HAP-1 (cell line): ENCODE results near the gene GALP.
A peak's percentile ranks its signal among the peaks of the same experiment; 100 is the strongest.
"Not testable (repeated sequence)": the region's sequence is repeated elsewhere in the genome, so short reads cannot be mapped to it uniquely, and the experiment has no call there.

Experiments used
- DNase-seq, 2 experiments: peaks; one replicate each; pipeline ENCODE4 v3.0.0-alpha.2; 2016 to 2020; ENCODE audit warnings: low spot score in 2 of 2
- H3K27me3 ChIP-seq: fragments of 250-450 bp; sonication (Bioruptor Pico); 2 replicates; pipeline ENCODE4 v1.5.1; 2020; ENCODE audit warnings: low read depth, mild to moderate bottlenecking, moderate library complexity
- H3K36me3 ChIP-seq: fragments of 250-450 bp; sonication (Bioruptor Pico); replicated peaks from 2 replicates; pipeline ENCODE4 v1.5.1; 2020; ENCODE audit warnings: mild to moderate bottlenecking
- H3K4me1 ChIP-seq: fragments of 250-450 bp; sonication (Bioruptor Pico); 2 replicates; pipeline ENCODE4 v1.5.1; 2020; ENCODE audit warnings: mild to moderate bottlenecking
- H3K4me3 ChIP-seq: fragments of 250-450 bp; sonication (Bioruptor Pico); 2 replicates; pipeline ENCODE4 v1.5.1; 2020; ENCODE audit warnings: mild to moderate bottlenecking, moderate library complexity
- H3K9me3 ChIP-seq: fragments of 250-450 bp; sonication (Bioruptor Pico); 2 replicates; pipeline ENCODE4 v1.5.1; 2020; ENCODE audit warnings: mild to moderate bottlenecking, moderate library complexity
- in situ Hi-C: fragments of 300-500 bp; cut with MboI; formaldehyde crosslinking; loops from 3 replicates; pipeline ENCODE4 v1.14.3; 2020; ENCODE audit warnings: low sequenced_read_pairs, inconsistent platforms, mixed read lengths

GALP gene

GRCh38 chr19:56142087-56142787 is 33.6 kb upstream of the GALP start:
- H3K9me3 ChIP-seq = no peaks in the 10 kb centered on the region
- H3K27me3 ChIP-seq = no peaks in the 10 kb centered on the region
- H3K4me3 ChIP-seq = peak overlapping the region; percentile 25
- peaks cover 5% of the 10 kb centered on the region for H3K4me1 ChIP-seq
- no peak for DNase-seq
- no peaks in the 10 kb centered on the region for H3K36me3 ChIP-seq
- in situ Hi-C loops = no loop called here

- peaks cover 5% of the 10 kb centered on the region for H3K4me1 ChIP-seq
- H3K4me3 ChIP-seq = no peak overlapping the region
- H3K9me3 ChIP-seq = no peaks in the 10 kb centered on the region
- DNase-seq = no peak
- in situ Hi-C loops = no loop called here
- H3K36me3 ChIP-seq = 0 out of 2 replicates have a peak, but pooled peaks cover 3% of the 10 kb centered on the region
- H3K27me3 ChIP-seq = no peaks in the 10 kb centered on the region
Observed at GRCh38 chr19:56142897-56143434, 32.8 kb upstream of the GALP start.

GRCh38 chr19:56144376-56144775 is 31.4 kb upstream of the GALP start:
- no peaks in the 10 kb centered on the region for H3K9me3 ChIP-seq
- in situ Hi-C loops = no loop called here
- H3K27me3 ChIP-seq = no peaks in the 10 kb centered on the region
- peaks cover 5% of the 10 kb centered on the region for H3K4me1 ChIP-seq
- H3K4me3 ChIP-seq = no peak overlapping the region
- 0 out of 2 replicates have a peak, but pooled peaks cover 3% of the 10 kb centered on the region for H3K36me3 ChIP-seq
- no peak for DNase-seq

- no peak for DNase-seq
- H3K9me3 ChIP-seq = no peaks in the 10 kb centered on the region
- no peaks in the 10 kb centered on the region for H3K27me3 ChIP-seq
- peaks cover 3% of the 10 kb centered on the region; the same call in 1 of the 2 replicates for H3K36me3 ChIP-seq
- H3K4me1 ChIP-seq = peaks cover 4% of the 10 kb centered on the region
- H3K4me3 ChIP-seq = no peak overlapping the region
- in situ Hi-C loops = no loop called here
Observed at GRCh38 chr19:56144831-56145230, 31.0 kb upstream of the GALP start.

- H3K4me3 ChIP-seq = no peak overlapping the region
- H3K27me3 ChIP-seq = no peaks in the 10 kb centered on the region
- peaks cover 3% of the 10 kb centered on the region; the same call in 1 of the 2 replicates for H3K36me3 ChIP-seq
- no peak for DNase-seq
- H3K9me3 ChIP-seq = no peaks in the 10 kb centered on the region
- in situ Hi-C loops = no loop called here
- no peaks in the 10 kb centered on the region; the same call in 1 of the 2 replicates for H3K4me1 ChIP-seq
Observed at GRCh38 chr19:56145698-56146097, 30.1 kb upstream of the GALP start.

- Histone ChIP-seq H3K9me3 (no peaks in the 10 kb centered on the region), H3K27me3 (no peaks in the 10 kb centered on the region), H3K4me3 (no peak overlapping the region), H3K36me3 (peaks cover 3% of the 10 kb centered on the region; the same call in 1 of the 2 replicates), H3K4me1 (no peaks in the 10 kb centered on the region; the same call in 1 of the 2 replicates)
- DNase-seq = no peak
- in situ Hi-C loops = no loop called here
Observed at GRCh38 chr19:56146904-56147303, 28.9 kb upstream of the GALP start.

GRCh38 chr19:56147307-56147706 is 28.5 kb upstream of the GALP start:
- no peaks in the 10 kb centered on the region for H3K9me3 ChIP-seq
- no peak overlapping the region for H3K4me3 ChIP-seq
- H3K27me3 ChIP-seq = no peaks in the 10 kb centered on the region
- H3K36me3 ChIP-seq = peaks cover 3% of the 10 kb centered on the region; the same call in 1 of the 2 replicates
- DNase-seq = no peak
- in situ Hi-C loops = no loop called here
- H3K4me1 ChIP-seq = no peaks in the 10 kb centered on the region

GRCh38 chr19:56148096-56148495 is 27.7 kb upstream of the GALP start:
- Histone ChIP-seq H3K27me3 (no peaks in the 10 kb centered on the region), H3K9me3 (no peaks in the 10 kb centered on the region), H3K4me1 (no peaks in the 10 kb centered on the region), H3K36me3 (peaks cover 3% of the 10 kb centered on the region; the same call in 1 of the 2 replicates), H3K4me3 (no peak overlapping the region)
- no peak for DNase-seq
- in situ Hi-C loops = no loop called here

- in situ Hi-C loops, DNase-seq: not testable (repeated sequence)
Observed at GRCh38 chr19:56148955-56149655, 26.7 kb upstream of the GALP start.

GRCh38 chr19:56149656-56150038 is 26.2 kb upstream of the GALP start:
- H3K9me3 ChIP-seq = no peaks in the 10 kb centered on the region
- no peak for DNase-seq
- in situ Hi-C loops = no loop called here
- H3K27me3 ChIP-seq = no peaks in the 10 kb centered on the region
- H3K4me3 ChIP-seq = no peak overlapping the region
- H3K36me3 ChIP-seq = peaks cover 3% of the 10 kb centered on the region; the same call in 1 of the 2 replicates
- H3K4me1 ChIP-seq = no peaks in the 10 kb centered on the region

More at GRCh38 chr19:56148955-56149655, 26.7 kb upstream of the GALP start:
- H3K4me1 ChIP-seq, H3K36me3 ChIP-seq, H3K27me3 ChIP-seq, H3K4me3 ChIP-seq, H3K9me3 ChIP-seq: not testable (repeated sequence)

GRCh38 chr19:56150358-56150757 is 25.4 kb upstream of the GALP start:
- H3K36me3 ChIP-seq = peaks cover 3% of the 10 kb centered on the region; the same call in 1 of the 2 replicates
- no peak overlapping the region for H3K4me3 ChIP-seq
- in situ Hi-C loops = no loop called here
- H3K9me3 ChIP-seq = no peaks in the 10 kb centered on the region
- H3K4me1 ChIP-seq = no peaks in the 10 kb centered on the region
- no peaks in the 10 kb centered on the region for H3K27me3 ChIP-seq
- no peak for DNase-seq

- Histone ChIP-seq H3K36me3 (peaks cover 8% of the 10 kb centered on the region; the same call in 1 of the 2 replicates), H3K27me3 (no peaks in the 10 kb centered on the region), H3K4me1 (no peaks in the 10 kb centered on the region), H3K9me3 (no peaks in the 10 kb centered on the region), H3K4me3 (no peak overlapping the region)
- in situ Hi-C loops = no loop called here
- DNase-seq = no peak
Observed at GRCh38 chr19:56152644-56153043, 23.2 kb upstream of the GALP start.

- H3K36me3 ChIP-seq = peaks cover 5% of the 10 kb centered on the region; the same call in 1 of the 2 replicates
- in situ Hi-C loops = no loop called here
- H3K27me3 ChIP-seq = no peaks in the 10 kb centered on the region
- H3K4me1 ChIP-seq = no peaks in the 10 kb centered on the region
- no peak for DNase-seq
- H3K9me3 ChIP-seq = no peaks in the 10 kb centered on the region
- H3K4me3 ChIP-seq = no peak overlapping the region
Observed at GRCh38 chr19:56153507-56153906, 22.3 kb upstream of the GALP start.

GRCh38 chr19:56155124-56155687 is 20.6 kb upstream of the GALP start:
- Histone ChIP-seq H3K36me3 (0 out of 2 replicates have a peak, but pooled peaks cover 5% of the 10 kb centered on the region), H3K9me3 (no peaks in the 10 kb centered on the region), H3K4me1 (no peaks in the 10 kb centered on the region), H3K4me3 (no peak overlapping the region), H3K27me3 (no peaks in the 10 kb centered on the region)
- DNase-seq = peak in 1 of 2 experiments; percentile 32
- in situ Hi-C loops = no loop called here
